GM19023 (cell line): ENCODE measurements around the gene BACH2.
A peak's percentile ranks its signal among the peaks of the same experiment; 100 is the strongest.
"Not testable (repeated sequence)": the region's sequence is repeated elsewhere in the genome, so short reads cannot be mapped to it uniquely, and the experiment has no call there.

Source experiments
- ATAC-seq: cut with Tn5 transposase; IDR thresholded peaks from one replicate; pipeline ENCODE4 v1.9.1; 2021; ENCODE audit warnings: mild to moderate bottlenecking, moderate library complexity; ENCODE audit not compliant: unreplicated experiment

The BACH2 gene

DNA sequence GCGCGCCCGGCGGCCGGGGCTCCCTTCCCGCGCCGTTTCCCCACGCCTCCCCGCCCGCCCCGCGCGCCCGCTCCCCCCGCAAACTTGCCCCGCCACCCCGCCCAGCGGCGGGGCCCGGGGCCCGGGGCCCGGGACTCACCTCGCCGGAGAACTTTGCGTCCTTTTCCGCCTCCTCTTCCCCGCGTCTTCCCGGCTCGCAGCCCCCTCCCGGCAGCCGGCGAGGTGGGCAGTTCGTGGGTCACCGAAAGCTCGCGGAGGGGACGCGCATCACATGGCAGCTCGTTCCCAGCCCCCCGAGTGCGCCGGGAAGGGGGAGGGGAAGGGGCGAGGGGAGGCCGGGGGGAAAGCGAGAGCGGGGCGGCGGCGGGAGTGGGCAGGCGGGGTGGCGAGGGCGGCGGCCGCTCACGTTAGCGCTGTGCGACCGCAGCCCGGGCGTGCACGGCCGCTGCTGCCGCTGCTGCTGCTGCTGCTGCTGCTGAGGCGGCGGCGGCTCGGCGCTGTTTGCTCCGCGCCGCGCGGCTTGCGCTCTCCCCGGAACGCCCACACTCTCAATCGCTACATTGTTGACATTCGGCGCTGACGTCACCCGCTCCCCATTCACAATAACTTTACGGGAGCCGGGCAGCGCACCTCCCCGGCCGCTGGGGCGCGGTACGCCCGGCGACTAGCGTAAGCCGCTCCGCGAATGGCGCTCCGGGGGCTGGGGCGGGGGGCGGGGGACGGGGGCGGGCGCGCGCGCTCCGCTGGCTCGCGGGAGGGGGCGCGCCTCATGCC, at the start of gene BACH2:
BACH2 (minus strand) TSS at position 503 of the 774 bp plus-strand sequence. CDS start 287,999 bp downstream, outside the sequence.
- ATAC-seq, result peak; percentile 67

DNA sequence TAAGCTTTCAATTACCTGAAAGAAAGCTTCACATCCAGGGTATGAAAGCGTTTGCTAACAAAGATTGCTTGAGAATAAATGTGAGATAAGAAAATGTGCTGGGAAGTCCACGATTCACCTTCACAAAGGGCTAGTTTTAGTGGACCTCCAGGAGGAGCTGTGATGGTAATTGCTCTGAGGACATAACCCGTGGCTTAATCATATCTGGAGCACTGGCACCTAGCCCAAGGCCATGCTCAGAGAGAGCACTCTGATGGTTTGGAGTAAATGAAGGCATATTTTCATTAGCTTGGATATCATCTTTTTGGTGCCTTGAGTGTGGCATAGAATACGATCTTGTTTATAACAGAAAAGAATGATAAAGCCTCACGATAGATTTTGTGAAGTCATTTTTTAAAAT, 46.9 kb upstream of the BACH2 start:
- no peak for ATAC-seq

DNA sequence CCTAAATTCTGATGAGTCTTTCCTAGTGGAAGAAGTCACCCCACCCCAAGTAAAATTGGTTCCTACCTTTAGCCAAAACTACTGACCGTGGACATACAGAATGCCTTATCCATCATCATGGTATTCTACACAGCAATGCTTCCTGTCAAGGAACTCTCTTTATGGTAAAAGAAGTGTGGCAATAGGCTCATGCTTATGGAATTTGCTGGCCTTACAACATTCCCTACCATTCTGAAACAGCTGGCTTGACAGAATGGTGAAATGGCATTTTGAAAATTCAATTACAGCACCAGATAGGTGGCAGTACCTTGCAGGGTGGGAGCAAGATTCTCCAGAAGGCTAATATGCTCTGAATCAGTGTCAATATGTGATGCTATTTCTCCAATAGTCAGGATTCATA, 41.8 kb upstream of the BACH2 start:
- no peak for ATAC-seq

DNA sequence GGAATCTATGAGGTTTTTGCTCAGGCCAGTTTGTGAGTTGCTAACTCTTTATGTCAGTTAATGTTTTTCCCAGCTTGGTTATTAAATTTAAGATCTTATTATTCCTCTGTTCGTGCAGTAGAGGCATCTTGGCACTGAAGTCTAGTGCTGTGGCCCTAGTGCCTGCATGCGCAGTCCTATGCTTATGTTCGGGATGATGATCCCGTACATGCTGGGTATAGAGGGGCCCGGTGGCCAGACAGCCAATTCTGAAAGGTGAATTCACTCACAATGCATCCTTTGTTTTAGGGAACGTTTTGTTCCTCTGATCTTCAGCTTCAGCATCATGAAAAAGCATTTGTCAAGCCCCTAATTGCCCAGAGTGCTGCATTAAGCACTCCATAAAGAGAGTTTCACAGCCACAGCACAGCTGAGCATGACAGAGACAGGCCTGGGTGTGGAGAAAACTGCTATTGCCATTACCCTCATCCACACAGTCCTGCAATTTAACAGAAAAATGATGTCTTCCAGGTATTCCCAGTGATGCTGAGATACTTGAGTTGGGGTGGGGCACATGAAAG, 39.8 kb upstream of the BACH2 start:
- ATAC-seq, result no peak

DNA sequence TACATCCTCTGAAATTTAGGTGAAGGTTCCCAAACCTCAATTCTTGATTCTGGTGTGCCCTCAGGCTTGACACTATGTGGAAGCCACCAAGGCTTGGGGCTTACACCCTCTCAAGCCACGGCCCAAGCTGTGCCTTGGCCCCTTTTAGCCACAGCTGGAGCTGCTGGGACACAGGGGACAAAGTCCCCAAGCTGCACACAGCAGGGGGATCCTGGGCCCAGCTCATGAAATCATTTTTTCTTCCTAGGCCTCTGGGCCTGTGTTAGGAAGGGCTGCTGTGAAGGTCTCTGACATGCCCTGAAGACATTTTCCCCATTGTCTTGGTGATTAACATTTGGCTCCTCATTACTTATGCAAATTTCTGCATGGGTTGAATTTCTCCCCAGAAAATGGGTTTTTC, 37.3 kb upstream of the BACH2 start:
- ATAC-seq, result no peak

DNA sequence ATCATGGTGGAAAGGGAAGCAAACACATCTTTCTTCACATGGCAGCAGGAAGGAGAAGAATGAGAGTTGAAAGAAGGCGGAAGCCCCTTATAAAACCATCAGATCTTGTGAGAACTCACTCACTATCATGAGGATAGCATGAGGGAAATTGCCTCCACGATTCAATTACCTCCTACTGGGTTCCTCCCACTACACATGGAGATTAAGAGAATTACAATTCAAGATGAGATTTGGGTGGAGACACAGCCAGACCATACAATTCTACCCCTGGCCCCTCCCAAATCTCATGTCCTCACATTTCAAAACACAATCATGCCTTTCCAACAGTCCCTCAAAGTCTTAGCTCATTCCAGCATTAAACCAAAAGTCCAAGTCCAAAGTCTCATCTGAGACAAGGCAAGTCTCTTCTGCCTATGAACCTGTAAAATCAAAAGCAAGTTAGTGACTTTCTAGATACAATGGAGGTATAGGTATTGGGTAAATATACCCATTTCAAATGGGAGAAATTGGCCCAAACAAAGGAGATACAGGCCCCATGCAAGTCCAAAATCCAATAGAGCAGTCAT, 36.4 kb upstream of the BACH2 start:
- ATAC-seq, result not testable (repeated sequence)

DNA sequence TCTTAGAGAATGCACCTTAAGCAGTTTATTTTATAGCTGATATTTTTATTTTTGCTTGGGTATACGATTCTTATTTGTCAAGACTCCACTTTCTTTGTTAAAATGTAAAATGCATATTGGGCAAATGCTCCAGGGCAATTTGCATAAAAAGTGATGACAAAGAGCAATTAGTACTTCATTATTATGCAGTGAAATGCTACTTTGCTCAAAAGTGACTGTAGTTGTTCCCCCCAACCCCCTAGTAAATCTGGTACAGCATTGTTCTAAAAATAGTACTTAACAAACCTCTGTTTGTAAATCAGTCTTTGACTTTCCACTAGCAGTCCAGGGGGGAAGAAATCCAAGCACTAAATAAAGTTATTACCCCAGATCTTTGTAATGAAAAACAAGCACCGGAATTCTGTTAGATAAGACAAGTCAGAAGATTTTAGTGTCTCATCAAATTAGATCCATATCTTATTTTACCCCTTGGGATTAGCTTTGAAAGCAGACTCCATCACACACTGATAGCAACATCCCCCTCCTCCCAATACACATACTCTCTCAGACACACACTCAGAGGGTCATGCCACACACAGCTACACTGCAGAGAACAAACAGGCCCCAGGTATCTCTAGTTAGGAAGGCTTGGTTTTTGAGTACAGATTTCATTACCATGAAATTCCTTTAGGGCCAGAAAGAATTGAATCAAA, 32.9 kb upstream of the BACH2 start:
- ATAC-seq, result no peak

DNA sequence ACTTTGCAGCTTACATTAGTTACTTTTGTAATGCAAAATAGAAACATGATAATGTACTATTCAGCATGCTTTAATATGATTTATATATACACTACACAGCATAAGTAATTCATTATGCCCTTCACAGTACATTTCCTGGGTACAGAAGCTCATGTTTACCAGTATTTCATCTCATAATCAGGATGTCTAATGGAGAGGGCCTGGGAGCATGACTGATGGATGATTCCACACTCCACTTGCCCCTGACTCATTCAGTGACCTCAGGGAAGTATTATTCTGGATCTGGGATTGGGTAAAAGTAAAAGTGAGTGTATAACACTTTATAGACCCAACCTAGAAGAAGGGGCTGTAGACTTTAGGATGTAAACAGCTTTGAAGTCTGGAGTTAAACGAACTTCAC, 31.4 kb upstream of the BACH2 start:
- no peak for ATAC-seq

DNA sequence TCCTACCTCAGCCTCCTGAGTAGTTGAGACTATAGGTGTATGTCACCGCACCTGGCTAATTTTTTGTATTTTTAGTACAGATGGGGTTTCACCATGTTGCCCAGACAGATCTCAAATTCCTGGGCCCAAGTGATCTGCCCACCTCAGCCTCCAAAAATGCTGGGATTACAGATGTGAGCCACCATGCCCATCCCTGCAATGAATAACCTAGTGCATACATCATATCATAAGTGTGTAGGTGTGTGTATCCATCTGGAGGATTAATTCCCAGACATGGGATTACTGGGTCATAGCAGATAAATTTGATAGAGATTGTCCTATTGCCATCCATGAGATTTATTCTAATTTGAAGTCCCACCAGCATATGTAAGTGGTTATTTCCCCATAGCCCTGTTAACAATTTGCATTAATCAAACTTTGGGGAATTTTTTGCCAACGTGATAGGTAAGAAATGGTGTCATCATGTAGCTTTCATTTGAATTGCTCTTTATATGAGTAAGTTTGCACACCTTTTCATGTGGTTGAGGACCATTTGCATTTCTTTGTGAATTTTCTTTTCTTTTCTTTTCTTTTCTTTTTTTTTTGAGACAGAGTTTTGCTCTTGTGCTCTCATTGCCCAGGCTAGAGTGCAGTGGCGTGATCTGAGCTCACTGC, 29.9 kb upstream of the BACH2 start:
- ATAC-seq, result no peak

DNA sequence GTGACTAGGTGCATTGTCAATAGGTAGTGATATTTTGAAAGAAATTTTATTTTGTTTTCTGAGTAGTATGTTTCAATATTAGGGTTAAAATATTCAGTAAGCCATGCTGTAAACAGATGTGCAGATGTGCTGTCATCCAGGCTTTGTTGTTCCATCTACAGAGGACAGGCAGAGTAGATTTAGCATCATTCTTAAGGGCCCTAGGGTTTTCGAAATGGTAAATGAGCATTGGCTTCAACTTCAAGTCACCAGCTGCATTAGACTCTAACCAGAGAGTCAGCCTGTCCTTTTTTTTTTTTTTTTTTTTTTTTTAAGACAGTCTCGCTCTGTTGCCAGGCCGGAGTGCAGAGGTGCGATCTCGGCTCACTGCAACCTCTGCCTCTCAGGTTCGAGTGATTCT, 27.1 kb upstream of the BACH2 start:
- no peak for ATAC-seq

DNA sequence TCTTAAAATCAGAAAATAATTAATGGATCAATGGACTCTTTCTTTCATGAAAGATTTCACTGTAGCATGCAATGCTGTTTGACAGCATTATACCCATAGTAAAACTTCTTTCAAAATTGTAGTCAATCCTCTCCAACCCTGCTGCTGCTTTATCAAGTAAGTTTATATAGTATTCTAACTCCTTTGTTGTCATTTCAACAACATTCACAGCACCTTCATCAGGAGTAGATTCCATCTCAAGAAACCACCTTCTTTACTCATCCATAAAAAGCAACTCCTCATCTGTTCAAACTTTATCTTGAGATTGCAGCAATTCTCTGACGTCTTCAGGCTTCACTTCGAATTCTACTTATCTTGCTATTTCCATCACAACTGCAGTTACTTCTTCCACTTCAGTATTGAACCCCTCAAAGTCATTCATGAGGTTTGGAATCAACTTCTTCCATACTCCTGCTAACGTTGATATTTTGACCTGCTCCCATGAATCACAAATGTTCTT, 26.4 kb upstream of the BACH2 start:
- ATAC-seq, result no peak

DNA sequence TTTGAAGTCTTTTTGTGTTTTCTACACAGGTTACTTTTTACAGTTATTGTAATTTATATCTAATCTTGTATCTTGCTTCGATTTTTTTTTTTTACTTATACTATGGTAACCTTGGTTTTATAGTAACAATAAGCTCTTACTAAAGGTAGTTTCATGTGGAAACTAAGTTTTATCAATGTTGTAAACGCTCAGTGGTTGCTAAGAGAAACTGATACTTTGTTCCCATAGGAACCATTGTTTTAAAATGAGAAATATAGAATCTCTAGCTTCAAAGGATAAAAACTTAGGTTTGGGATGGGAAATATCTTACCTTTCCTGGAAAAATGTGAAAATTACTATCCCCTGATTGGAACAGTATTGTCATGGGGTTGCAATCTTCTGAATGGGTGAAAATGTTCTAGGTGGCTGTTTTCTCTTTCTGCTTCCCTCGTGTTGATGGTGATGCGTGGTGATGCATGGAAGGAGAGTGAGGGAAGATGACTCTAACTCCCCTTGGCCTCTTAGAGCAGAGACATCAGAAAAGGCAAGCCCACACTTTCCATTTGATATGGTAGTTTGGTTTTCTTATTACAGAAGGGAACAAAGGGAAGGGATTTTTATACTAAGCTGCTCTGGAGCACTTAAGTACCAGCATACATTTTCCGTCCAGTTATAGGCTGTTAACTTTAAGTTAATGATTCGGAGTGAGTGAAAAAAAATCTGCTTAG, 23.5 kb upstream of the BACH2 start:
- ATAC-seq, result no peak

DNA sequence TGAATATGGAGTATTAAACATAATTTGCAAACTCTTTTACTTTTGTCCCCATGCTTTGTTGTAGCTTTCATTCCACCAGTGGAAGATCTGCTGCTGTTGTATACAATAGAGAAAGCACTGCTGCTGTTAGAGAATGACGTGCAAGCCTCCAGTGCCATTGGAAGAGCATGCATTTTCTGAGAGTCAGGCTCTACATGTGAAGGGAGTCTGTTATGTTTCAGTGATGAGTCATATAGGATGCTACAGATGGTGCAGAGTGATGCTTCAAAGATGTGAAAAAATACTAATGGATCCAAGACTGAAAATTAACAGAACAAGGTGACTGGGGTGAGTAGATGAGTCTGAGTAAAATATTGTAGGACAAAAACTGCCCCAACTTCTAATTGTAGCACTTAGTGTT, 22.4 kb upstream of the BACH2 start:
- no peak for ATAC-seq

DNA sequence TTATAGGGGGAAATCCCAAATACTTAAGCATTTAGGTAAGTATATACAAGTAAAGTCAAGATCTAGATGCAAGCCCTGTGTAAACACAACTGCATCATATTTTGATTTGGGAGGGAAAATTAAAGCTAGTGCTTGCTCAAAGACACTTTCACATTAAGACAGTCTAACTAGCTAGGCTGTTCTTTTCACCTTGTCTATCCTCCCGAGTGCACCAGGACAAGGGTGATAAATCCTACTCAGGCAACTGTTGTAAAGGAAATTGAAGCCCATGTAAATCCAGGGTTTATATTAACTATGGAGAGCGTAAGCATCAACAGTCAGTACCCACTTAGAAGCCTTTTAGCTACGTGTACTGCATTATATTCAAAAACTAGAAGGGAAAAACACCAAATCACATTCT, 19.3 kb upstream of the BACH2 start:
- ATAC-seq, result no peak

DNA sequence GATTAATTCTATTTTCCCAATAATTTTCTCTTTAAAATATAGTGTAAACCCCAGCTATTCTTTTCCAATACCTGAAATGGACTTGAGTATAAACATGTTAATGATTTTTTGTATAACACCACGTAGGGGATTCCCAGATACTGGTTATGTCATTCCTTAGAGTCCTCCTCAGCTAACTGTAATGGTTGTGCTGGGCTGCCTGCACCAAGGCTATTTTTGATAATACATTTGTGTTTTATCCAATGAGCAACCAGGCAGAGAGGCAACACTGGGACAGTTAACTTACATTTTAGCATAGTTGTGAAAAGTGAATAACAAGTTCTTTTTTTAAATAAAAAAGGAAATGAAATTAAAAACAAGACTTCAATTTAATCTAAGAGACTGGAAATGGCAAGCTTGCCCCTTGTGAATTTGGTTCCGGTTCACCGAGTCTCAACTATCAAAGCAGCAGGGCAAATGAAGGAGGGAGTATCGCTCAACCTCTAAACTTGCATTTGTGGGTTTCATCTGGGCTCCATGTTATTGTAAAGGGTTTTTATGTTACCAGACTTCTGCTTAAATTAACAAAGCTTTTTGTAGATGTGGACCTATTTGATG, 18.8 kb upstream of the BACH2 start:
- ATAC-seq, result no peak

DNA sequence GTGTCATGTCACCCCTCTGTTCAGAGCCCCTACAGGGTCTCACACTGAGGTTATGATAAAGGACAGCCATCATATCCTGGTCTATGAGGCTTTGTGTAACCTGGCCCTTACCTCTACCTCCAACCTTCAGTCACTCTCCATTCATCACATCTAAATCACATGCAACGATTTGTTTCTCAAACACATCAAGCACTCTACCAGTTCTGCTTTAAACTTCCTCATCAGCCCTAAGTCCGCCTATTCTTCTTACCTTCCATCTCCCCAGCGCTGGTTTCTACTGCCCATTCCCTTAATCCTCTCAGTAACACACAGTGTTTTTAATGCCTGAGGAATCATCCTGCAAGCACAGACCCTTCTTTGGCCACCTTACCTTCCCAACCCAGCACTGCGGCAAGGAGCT, 17.9 kb upstream of the BACH2 start:
- no peak for ATAC-seq

DNA sequence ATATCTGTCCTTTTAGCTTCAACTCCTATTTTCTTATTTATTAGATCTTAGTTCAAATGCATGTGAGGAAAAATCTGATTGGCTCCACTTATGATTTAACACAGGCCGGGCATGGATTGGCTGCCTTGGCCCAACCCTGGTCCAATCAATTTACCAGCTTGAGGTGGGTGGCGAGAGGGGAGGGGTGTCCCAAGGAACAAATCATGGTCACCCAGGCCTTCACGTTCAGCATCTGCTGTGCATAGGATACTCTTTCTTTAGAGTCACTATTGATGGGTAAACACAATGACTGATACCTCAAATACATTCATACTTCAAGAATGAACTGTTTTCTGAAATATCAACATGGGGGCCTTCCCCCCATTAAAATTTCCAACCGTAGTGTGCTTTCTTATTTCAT, 14.9 kb upstream of the BACH2 start:
- no peak for ATAC-seq

DNA sequence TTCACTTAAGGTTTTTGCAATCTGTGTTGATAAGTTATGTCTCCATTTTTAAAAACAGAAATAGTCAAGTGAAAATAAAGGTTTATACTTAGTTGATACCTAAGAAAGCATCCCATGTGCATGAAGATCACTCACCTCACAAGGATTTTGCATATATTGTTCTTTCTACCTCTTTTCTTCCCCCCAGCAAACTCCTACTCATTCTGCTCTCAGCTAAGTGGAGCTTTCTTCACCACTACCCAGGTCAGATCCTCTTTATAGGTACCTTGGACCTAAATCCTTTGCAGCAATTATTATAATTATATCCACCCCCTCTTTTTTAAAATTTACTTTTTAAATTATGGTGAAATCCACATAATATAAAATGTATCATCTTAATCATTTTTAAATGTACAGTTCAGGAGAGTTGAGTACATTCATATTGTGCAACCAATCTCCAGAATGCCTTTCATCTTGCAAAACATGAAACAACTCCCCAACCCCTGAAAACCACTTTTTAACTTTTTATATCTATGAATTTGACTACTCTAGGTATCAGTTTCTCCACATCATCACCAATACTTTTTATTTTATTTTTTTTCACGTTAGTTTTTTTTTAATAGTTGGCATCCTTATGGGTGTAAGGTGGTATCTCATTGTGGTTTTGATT, 9.3 kb upstream of the BACH2 start:
- ATAC-seq, result no peak

DNA sequence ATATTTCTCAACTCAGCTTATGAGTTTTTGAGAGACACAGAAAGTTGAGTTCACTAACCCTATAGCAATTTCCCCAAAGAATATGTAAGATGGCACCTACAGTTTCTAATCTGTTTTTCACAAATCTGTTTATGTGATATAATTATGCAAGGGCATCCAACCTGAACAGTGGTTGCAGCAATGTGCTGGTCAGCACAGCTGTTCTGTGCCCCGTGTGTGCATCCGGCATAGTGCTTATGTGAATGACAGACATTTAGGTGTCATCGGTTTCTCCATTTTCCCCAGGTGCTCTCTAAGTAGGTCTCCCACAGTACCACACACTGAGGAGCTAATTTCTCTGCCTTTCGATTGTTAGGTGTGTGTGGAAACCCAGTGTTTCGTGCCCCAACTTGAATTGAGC, 7.7 kb upstream of the BACH2 start:
- ATAC-seq, result no peak

DNA sequence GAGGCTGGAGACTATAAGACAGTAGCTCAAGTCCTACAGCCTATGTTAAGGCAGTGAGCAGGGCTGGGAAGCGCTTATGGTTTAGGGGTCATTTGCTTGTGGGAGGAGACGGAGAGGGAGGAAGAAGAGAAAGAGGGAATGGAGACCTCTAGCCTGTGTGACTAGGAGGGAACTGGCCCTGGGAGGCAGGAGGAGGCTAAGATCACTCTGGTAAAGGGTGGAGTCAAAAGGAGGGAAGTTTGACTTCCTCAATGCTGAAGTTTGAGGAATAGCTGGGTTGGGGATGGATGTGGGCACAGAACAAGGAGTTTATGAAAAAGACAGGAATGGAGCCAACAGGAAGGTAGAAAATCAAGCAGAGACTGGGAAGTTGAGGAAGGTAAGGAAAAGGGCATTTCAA, 6.4 kb upstream of the BACH2 start:
- ATAC-seq, result no peak
